Panc1 (cell line): Measurements from ENCODE around the gene INVS.

Source experiments
- POLR2AphosphoS5 ChIP-seq: IDR thresholded peaks from 2 replicates; pipeline ENCODE4 v1.6.1; 2012; ENCODE audit warnings: mild to moderate bottlenecking, low read depth, low read length, moderate library complexity
- SIN3A ChIP-seq: IDR thresholded peaks from 2 replicates; pipeline ENCODE4 v1.6.1; 2012; ENCODE audit warnings: low read depth, mild to moderate bottlenecking, low read length, moderate library complexity, borderline replicate concordance; ENCODE audit not compliant: insufficient read depth
- TCF7L2 ChIP-seq: IDR thresholded peaks from 2 replicates; pipeline ENCODE4 v1.6.1; 2011; ENCODE audit warnings: mild to moderate bottlenecking, low read depth, low read length, inconsistent platforms
- TF ChIP-seq, protein P1 (sequence below): fragments of 450-650 bp; IDR thresholded peaks from 2 replicates; pipeline ENCODE4 v1.5.1; 2017; ENCODE audit warnings: mild to moderate bottlenecking
- TF ChIP-seq, protein P2 (sequence below), 2 experiments: IDR thresholded peaks; 2 replicates each; pipeline ENCODE4 v1.6.1; 2011 to 2012; ENCODE audit warnings: low read depth in 2 of 2, control low read depth in 1 of 2, low read length in 1 of 2, mild to moderate bottlenecking in 1 of 2, moderate library complexity in 1 of 2; ENCODE audit not compliant: insufficient read depth in 1 of 2

DNA sequence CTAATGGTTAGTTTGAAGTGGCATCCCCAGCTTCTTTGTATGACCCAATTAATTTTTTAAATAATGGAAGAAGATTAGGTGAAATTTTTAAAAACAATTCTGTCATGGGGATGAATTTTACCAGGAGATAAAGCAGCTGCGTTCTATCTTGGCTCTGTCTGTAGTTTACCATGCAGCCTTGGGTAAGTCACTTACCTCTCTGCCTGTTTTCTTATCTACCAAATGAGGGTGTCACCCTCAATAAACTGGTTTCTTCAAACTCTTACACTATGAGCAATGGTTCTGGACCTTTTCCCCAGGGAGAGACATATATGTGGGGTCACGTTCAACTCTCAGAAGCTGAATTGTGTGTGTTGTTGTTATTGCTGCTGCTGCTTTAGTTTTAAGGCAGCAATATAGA is 182.0 kb downstream of the INVS start:
- TF ChIP-seq, protein P1, sequence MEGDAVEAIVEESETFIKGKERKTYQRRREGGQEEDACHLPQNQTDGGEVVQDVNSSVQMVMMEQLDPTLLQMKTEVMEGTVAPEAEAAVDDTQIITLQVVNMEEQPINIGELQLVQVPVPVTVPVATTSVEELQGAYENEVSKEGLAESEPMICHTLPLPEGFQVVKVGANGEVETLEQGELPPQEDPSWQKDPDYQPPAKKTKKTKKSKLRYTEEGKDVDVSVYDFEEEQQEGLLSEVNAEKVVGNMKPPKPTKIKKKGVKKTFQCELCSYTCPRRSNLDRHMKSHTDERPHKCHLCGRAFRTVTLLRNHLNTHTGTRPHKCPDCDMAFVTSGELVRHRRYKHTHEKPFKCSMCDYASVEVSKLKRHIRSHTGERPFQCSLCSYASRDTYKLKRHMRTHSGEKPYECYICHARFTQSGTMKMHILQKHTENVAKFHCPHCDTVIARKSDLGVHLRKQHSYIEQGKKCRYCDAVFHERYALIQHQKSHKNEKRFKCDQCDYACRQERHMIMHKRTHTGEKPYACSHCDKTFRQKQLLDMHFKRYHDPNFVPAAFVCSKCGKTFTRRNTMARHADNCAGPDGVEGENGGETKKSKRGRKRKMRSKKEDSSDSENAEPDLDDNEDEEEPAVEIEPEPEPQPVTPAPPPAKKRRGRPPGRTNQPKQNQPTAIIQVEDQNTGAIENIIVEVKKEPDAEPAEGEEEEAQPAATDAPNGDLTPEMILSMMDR: no peak
- TF ChIP-seq SIN3A (no peak), POLR2AphosphoS5 (no peak), TCF7L2 (no peak)
- TF ChIP-seq, protein P2, sequence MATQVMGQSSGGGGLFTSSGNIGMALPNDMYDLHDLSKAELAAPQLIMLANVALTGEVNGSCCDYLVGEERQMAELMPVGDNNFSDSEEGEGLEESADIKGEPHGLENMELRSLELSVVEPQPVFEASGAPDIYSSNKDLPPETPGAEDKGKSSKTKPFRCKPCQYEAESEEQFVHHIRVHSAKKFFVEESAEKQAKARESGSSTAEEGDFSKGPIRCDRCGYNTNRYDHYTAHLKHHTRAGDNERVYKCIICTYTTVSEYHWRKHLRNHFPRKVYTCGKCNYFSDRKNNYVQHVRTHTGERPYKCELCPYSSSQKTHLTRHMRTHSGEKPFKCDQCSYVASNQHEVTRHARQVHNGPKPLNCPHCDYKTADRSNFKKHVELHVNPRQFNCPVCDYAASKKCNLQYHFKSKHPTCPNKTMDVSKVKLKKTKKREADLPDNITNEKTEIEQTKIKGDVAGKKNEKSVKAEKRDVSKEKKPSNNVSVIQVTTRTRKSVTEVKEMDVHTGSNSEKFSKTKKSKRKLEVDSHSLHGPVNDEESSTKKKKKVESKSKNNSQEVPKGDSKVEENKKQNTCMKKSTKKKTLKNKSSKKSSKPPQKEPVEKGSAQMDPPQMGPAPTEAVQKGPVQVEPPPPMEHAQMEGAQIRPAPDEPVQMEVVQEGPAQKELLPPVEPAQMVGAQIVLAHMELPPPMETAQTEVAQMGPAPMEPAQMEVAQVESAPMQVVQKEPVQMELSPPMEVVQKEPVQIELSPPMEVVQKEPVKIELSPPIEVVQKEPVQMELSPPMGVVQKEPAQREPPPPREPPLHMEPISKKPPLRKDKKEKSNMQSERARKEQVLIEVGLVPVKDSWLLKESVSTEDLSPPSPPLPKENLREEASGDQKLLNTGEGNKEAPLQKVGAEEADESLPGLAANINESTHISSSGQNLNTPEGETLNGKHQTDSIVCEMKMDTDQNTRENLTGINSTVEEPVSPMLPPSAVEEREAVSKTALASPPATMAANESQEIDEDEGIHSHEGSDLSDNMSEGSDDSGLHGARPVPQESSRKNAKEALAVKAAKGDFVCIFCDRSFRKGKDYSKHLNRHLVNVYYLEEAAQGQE (IDR thresholded peaks at IDR 0.05; ENCODE audit: insufficient read depth in 1 of 2, low read depth in 2 of 2, low read length in 1 of 2): no peak
